HEK293 (cell line): ENCODE results near the gene PHLDB2.
A peak's percentile ranks its signal among the peaks of the same experiment; 100 is the strongest.

Experiments used
- CTCF ChIA-PET: fragments of 350-600 bp; formaldehyde crosslinking; extraction: SDS; loops from one replicate; lab custom pipeline; 2021; ENCODE audit warnings: antibody characterized with exemption; lab: Yijun Ruan, JAX
- POLR2A ChIA-PET: fragments of 300-600 bp; formaldehyde crosslinking; extraction: SDS; loops from one replicate; lab custom pipeline; 2020; ENCODE audit warnings: antibody characterized with exemption, inconsistent platforms; lab: Yijun Ruan, JAX
- H3K27ac ChIP-seq: fragments of 200-500 bp; sonication (Bioruptor generic); 2 replicates; pipeline ENCODE4 v1.5.1; 2014; ENCODE audit warnings: low read depth, low read length, control low read depth, inconsistent platforms; ENCODE audit errors: extremely low read depth
- H3K36me3 ChIP-seq, 2 experiments: fragments of 200-500 bp in 1 of 2; sonication (Bioruptor generic) in 1 of 2; 1 replicate in 1 of 2; 2 replicates in 1 of 2; pipeline ENCODE4 v1.5.1; 2014 to 2017; ENCODE audit warnings: inconsistent platforms in 2 of 2, low read length in 2 of 2; ENCODE audit not compliant: control insufficient read depth in 2 of 2, insufficient read depth in 1 of 2
- H3K4me1 ChIP-seq: fragments of 200-500 bp; sonication (Bioruptor generic); 2 replicates; pipeline ENCODE4 v1.5.1; 2014; ENCODE audit warnings: mild to moderate bottlenecking, low read length, inconsistent platforms; ENCODE audit not compliant: control insufficient read depth, insufficient read depth
- H3K4me3 ChIP-seq: 2 replicates; pipeline ENCODE4 v1.5.1; 2011; ENCODE audit warnings: low read depth, mild to moderate bottlenecking, control low read depth, low read length, moderate library complexity
- H3K9me3 ChIP-seq: fragments of 200-500 bp; sonication (Bioruptor generic); 2 replicates; pipeline ENCODE4 v1.5.1; 2014; ENCODE audit warnings: low read depth, low read length, inconsistent platforms; ENCODE audit not compliant: control insufficient read depth, insufficient read depth
- FEZF1 ChIP-seq: fragments of 450-650 bp; formaldehyde crosslinking; IDR thresholded peaks from 2 replicates; pipeline ENCODE4 v1.5.1; 2016; ENCODE audit warnings: missing biosample characterization, missing genetic modification characterization
- GFI1B ChIP-seq: fragments of 450-650 bp; formaldehyde crosslinking; IDR thresholded peaks from 2 replicates; pipeline ENCODE4 v1.5.1; 2016; ENCODE audit warnings: missing biosample characterization, missing genetic modification characterization
- IKZF3 ChIP-seq: fragments of 450-650 bp; IDR thresholded peaks from 2 replicates; pipeline ENCODE4 v1.5.0; 2018; ENCODE audit warnings: missing biosample characterization, mild to moderate bottlenecking, missing genetic modification characterization, moderate library complexity
- KLF10 ChIP-seq: fragments of 450-650 bp; IDR thresholded peaks from 2 replicates; pipeline ENCODE4 v1.5.1; 2018; ENCODE audit warnings: missing biosample characterization, mild to moderate bottlenecking, missing genetic modification characterization
- ZIC2 ChIP-seq: fragments of 450-650 bp; formaldehyde crosslinking; IDR thresholded peaks from 2 replicates; pipeline ENCODE4 v1.5.1; 2016; ENCODE audit warnings: missing biosample characterization, missing genetic modification characterization
- ZNF202 ChIP-seq: fragments of 450-650 bp; formaldehyde crosslinking; IDR thresholded peaks from 2 replicates; pipeline ENCODE4 v1.5.1; 2016; ENCODE audit warnings: missing biosample characterization, missing genetic modification characterization, borderline replicate concordance
- ZNF23 ChIP-seq: fragments of 450-650 bp; formaldehyde crosslinking; IDR thresholded peaks from 2 replicates; pipeline ENCODE4 v1.5.1; 2016; ENCODE audit warnings: missing biosample characterization, missing genetic modification characterization, borderline replicate concordance
- ZNF366 ChIP-seq: fragments of 450-650 bp; formaldehyde crosslinking; conservative IDR thresholded peaks from 2 replicates; pipeline ENCODE4 v1.5.1; 2016; ENCODE audit warnings: missing biosample characterization, missing genetic modification characterization
- ZNF473 ChIP-seq: fragments of 450-650 bp; formaldehyde crosslinking; IDR thresholded peaks from 2 replicates; pipeline ENCODE4 v1.5.1; 2017; ENCODE audit warnings: missing biosample characterization, missing genetic modification characterization
- ZNF600 ChIP-seq: fragments of 450-650 bp; formaldehyde crosslinking; IDR thresholded peaks from 2 replicates; pipeline ENCODE4 v1.5.1; 2016; ENCODE audit warnings: missing biosample characterization, missing genetic modification characterization
- ZNF677 ChIP-seq: fragments of 450-650 bp; IDR thresholded peaks from 2 replicates; pipeline ENCODE4 v1.5.0; 2018; ENCODE audit warnings: missing biosample characterization, mild to moderate bottlenecking, missing genetic modification characterization, moderate library complexity
- ZNF791 ChIP-seq: fragments of 450-650 bp; formaldehyde crosslinking; IDR thresholded peaks from 2 replicates; pipeline ENCODE4 v1.5.1; 2016; ENCODE audit warnings: missing biosample characterization, missing genetic modification characterization
- ZNF843 ChIP-seq: fragments of 450-650 bp; formaldehyde crosslinking; IDR thresholded peaks from 2 replicates; pipeline ENCODE4 v1.5.1; 2016; ENCODE audit warnings: missing biosample characterization, missing genetic modification characterization
- ZXDB ChIP-seq: fragments of 450-650 bp; formaldehyde crosslinking; IDR thresholded peaks from 2 replicates; pipeline ENCODE4 v1.5.1; 2016; ENCODE audit warnings: missing biosample characterization, missing genetic modification characterization
- TF ChIP-seq, protein P1 (sequence below): fragments of 450-650 bp; formaldehyde crosslinking; IDR thresholded peaks from 2 replicates; pipeline ENCODE4 v1.5.1; 2016; ENCODE audit warnings: missing biosample characterization, missing genetic modification characterization
- TF ChIP-seq, protein P2 (sequence below): IDR thresholded peaks from 2 replicates; pipeline ENCODE4 v1.6.1; 2011; ENCODE audit warnings: mild to moderate bottlenecking, low read depth, low read length, borderline replicate concordance
- TF ChIP-seq, protein P3 (sequence below): fragments of 450-650 bp; formaldehyde crosslinking; IDR thresholded peaks from 2 replicates; pipeline ENCODE4 v1.5.1; 2016; ENCODE audit warnings: missing biosample characterization, missing genetic modification characterization
- TF ChIP-seq, protein P4 (sequence below): fragments of 450-650 bp; formaldehyde crosslinking; IDR thresholded peaks from 2 replicates; pipeline ENCODE4 v1.5.1; 2016; ENCODE audit warnings: missing biosample characterization, missing genetic modification characterization
- TF ChIP-seq, protein P5 (sequence below): fragments of 450-650 bp; formaldehyde crosslinking; IDR thresholded peaks from 2 replicates; pipeline ENCODE4 v1.5.1; 2017; ENCODE audit warnings: missing biosample characterization, missing genetic modification characterization
- TF ChIP-seq, protein P6 (sequence below): fragments of 450-650 bp; formaldehyde crosslinking; IDR thresholded peaks from 2 replicates; pipeline ENCODE4 v1.5.1; 2016; ENCODE audit warnings: missing biosample characterization, missing genetic modification characterization, low read depth

Gene PHLDB2

DNA sequence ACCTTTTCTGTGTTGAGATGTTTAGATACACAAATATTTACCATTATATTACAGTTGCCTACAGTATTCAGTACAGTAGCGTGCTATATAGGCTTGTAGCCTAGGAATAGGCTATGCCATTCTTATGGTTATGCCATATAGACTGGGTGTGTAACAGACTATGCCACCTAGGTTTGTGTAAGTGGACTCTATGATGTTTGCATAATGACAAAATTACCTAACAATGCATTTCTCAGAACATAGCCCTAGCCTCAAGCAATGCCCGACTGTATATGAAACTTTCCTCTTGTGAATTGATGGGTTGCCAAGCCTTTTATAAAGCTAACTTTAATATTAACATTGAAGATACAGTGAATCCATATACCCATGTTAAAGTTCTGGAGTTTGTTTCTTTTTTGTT, 10.3 kb upstream of the PHLDB2 start:
- ChIA-PET POLR2A (no interaction called here), CTCF (interaction anchor here (1.0 to 1.4 kb wide), 2 partner anchors 133 to 178 kb away, joined by 3 to 4 read pairs; no protein-coding TSS in a partner anchor)
- H3K4me3 ChIP-seq = no peak overlapping the region
- no peaks in the 10 kb centered on the region for H3K4me1 ChIP-seq
- TF ChIP-seq ZNF366 (tag by site-specific recombination) (no peak), ZNF843 (no peak), ZNF677 (tag by site-specific recombination) (no peak), ZNF600 (tag by site-specific recombination) (no peak), ZNF202 (tag by site-specific recombination) (no peak)
- TF ChIP-seq, protein P1, sequence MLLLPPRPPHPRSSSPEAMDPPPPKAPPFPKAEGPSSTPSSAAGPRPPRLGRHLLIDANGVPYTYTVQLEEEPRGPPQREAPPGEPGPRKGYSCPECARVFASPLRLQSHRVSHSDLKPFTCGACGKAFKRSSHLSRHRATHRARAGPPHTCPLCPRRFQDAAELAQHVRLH (tag by site-specific recombination) = no peak
- H3K27ac ChIP-seq = no peak overlapping the region
- H3K9me3 ChIP-seq = no peaks in the 10 kb centered on the region
- no peaks in the 10 kb centered on the region for H3K36me3 ChIP-seq

DNA sequence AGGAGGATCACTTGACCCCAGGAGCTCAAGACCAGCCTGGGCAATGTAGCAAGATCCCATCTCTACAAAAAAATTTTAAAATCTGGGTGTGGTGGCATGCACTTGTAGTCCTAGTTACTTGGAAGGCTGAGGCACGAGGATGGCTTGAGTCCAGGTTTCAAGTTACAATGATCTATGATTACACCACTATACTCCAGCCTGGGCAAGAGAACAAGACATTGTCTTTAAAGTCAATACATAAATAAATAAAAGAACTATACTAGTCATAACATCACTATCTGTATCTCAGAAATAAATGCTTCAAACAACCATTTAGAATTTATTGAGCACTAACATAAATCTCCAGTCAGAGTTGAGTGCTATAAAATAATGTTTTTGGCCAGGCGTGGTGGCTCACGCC, 8.5 kb upstream of the PHLDB2 start:
- Histone ChIP-seq H3K4me1 (no peaks in the 10 kb centered on the region), H3K27ac (no peak overlapping the region), H3K9me3 (no peaks in the 10 kb centered on the region), H3K4me3 (no peak overlapping the region), H3K36me3 (no peaks in the 10 kb centered on the region)
- TF ChIP-seq ZNF473 (no peak), ZNF23 (tag by site-specific recombination) (no peak), ZNF791 (tag by site-specific recombination) (no peak), GFI1B (tag by site-specific recombination) (no peak), ZXDB (tag by site-specific recombination) (0 out of 2 replicates have a peak, but pooled peaks have one; percentile 19), IKZF3 (tag by site-specific recombination) (no peak), KLF10 (0 out of 2 replicates have a peak, but pooled peaks have one; percentile 24), ZNF843 (peak; percentile 62), ZIC2 (tag by site-specific recombination) (no peak)
- TF ChIP-seq, protein P2, sequence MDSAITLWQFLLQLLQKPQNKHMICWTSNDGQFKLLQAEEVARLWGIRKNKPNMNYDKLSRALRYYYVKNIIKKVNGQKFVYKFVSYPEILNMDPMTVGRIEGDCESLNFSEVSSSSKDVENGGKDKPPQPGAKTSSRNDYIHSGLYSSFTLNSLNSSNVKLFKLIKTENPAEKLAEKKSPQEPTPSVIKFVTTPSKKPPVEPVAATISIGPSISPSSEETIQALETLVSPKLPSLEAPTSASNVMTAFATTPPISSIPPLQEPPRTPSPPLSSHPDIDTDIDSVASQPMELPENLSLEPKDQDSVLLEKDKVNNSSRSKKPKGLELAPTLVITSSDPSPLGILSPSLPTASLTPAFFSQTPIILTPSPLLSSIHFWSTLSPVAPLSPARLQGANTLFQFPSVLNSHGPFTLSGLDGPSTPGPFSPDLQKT = no peak
- TF ChIP-seq, protein P3, sequence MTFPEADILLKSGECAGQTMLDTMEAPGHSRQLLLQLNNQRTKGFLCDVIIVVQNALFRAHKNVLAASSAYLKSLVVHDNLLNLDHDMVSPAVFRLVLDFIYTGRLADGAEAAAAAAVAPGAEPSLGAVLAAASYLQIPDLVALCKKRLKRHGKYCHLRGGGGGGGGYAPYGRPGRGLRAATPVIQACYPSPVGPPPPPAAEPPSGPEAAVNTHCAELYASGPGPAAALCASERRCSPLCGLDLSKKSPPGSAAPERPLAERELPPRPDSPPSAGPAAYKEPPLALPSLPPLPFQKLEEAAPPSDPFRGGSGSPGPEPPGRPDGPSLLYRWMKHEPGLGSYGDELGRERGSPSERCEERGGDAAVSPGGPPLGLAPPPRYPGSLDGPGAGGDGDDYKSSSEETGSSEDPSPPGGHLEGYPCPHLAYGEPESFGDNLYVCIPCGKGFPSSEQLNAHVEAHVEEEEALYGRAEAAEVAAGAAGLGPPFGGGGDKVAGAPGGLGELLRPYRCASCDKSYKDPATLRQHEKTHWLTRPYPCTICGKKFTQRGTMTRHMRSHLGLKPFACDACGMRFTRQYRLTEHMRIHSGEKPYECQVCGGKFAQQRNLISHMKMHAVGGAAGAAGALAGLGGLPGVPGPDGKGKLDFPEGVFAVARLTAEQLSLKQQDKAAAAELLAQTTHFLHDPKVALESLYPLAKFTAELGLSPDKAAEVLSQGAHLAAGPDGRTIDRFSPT = no peak
- ChIA-PET CTCF (interaction anchor here (0.7 kb wide), 1 partner anchor 227 kb away, joined by 3 read pairs; no protein-coding TSS in a partner anchor), POLR2A (interaction anchor here (1.5 kb wide), 2 partner anchors 10 to 111 kb away, joined by 10 read pairs; no protein-coding TSS in a partner anchor)

DNA sequence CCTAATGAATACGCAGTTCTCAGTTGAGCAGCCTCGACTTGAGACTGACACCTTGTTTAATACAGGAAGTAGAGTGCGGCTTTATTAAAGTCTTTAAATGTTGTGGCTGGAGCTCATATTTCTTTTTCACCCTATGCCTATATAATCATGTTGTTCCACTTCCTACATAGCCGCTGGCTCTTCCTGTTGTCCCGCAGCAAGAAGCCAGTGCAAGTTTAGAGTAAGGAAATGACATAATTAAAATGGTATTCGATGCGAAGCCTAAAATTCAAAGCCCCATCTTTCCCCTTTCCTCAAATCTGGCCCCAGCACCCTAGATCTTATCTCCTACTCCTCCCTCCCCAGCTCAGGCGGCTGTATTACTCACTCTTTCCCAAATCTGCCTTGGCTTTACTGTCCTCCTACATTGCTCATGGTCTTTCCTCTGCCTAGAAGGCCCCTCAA, 7.5 kb upstream of the PHLDB2 start:
- no peak overlapping the region for H3K4me3 ChIP-seq
- H3K36me3 ChIP-seq = no peaks in the 10 kb centered on the region
- POLR2A ChIA-PET = interaction anchor here (1.2 to 1.5 kb wide), 3 partner anchors 9 to 127 kb away, joined by 4 to 10 read pairs (median 10); partner anchors contain the start of gene ABHD10
- H3K4me1 ChIP-seq = no peaks in the 10 kb centered on the region
- CTCF ChIA-PET = interaction anchor here (0.6 to 0.7 kb wide), 3 partner anchors 12 to 772 kb away, joined by 3 to 4 read pairs (median 3); no protein-coding TSS in a partner anchor
- no peaks in the 10 kb centered on the region for H3K9me3 ChIP-seq
- H3K27ac ChIP-seq = no peak overlapping the region
- TF ChIP-seq, protein P4, sequence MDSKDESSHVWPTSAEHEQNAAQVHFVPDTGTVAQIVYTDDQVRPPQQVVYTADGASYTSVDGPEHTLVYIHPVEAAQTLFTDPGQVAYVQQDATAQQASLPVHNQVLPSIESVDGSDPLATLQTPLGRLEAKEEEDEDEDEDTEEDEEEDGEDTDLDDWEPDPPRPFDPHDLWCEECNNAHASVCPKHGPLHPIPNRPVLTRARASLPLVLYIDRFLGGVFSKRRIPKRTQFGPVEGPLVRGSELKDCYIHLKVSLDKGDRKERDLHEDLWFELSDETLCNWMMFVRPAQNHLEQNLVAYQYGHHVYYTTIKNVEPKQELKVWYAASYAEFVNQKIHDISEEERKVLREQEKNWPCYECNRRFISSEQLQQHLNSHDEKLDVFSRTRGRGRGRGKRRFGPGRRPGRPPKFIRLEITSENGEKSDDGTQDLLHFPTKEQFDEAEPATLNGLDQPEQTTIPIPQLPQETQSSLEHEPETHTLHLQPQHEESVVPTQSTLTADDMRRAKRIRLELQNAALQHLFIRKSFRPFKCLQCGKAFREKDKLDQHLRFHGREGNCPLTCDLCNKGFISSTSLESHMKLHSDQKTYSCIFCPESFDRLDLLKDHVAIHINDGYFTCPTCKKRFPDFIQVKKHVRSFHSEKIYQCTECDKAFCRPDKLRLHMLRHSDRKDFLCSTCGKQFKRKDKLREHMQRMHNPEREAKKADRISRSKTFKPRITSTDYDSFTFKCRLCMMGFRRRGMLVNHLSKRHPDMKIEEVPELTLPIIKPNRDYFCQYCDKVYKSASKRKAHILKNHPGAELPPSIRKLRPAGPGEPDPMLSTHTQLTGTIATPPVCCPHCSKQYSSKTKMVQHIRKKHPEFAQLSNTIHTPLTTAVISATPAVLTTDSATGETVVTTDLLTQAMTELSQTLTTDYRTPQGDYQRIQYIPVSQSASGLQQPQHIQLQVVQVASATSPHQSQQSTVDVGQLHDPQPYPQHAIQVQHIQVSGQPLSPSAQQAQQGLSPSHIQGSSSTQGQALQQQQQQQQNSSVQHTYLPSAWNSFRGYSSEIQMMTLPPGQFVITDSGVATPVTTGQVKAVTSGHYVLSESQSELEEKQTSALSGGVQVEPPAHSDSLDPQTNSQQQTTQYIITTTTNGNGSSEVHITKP (tag by site-specific recombination) = peak; percentile 79
- TF ChIP-seq FEZF1 (tag by site-specific recombination) = 0 out of 2 replicates have a peak, but pooled peaks have one; percentile 26
- TF ChIP-seq, protein P5, sequence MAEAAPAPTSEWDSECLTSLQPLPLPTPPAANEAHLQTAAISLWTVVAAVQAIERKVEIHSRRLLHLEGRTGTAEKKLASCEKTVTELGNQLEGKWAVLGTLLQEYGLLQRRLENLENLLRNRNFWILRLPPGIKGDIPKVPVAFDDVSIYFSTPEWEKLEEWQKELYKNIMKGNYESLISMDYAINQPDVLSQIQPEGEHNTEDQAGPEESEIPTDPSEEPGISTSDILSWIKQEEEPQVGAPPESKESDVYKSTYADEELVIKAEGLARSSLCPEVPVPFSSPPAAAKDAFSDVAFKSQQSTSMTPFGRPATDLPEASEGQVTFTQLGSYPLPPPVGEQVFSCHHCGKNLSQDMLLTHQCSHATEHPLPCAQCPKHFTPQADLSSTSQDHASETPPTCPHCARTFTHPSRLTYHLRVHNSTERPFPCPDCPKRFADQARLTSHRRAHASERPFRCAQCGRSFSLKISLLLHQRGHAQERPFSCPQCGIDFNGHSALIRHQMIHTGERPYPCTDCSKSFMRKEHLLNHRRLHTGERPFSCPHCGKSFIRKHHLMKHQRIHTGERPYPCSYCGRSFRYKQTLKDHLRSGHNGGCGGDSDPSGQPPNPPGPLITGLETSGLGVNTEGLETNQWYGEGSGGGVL (tag by site-specific recombination) = peak; percentile 87
- TF ChIP-seq, protein P6, sequence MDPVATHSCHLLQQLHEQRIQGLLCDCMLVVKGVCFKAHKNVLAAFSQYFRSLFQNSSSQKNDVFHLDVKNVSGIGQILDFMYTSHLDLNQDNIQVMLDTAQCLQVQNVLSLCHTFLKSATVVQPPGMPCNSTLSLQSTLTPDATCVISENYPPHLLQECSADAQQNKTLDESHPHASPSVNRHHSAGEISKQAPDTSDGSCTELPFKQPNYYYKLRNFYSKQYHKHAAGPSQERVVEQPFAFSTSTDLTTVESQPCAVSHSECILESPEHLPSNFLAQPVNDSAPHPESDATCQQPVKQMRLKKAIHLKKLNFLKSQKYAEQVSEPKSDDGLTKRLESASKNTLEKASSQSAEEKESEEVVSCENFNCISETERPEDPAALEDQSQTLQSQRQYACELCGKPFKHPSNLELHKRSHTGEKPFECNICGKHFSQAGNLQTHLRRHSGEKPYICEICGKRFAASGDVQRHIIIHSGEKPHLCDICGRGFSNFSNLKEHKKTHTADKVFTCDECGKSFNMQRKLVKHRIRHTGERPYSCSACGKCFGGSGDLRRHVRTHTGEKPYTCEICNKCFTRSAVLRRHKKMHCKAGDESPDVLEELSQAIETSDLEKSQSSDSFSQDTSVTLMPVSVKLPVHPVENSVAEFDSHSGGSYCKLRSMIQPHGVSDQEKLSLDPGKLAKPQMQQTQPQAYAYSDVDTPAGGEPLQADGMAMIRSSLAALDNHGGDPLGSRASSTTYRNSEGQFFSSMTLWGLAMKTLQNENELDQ (tag by site-specific recombination) = no peak
